HG02938 (cell line): ENCODE measurements around the gene PCBP3.
"Not testable (repeated sequence)": the region's sequence is repeated elsewhere in the genome, so short reads cannot be mapped to it uniquely, and the experiment has no call there.

Experiments
- ATAC-seq: cut with Tn5 transposase; IDR thresholded peaks from one replicate; pipeline ENCODE4 v1.9.1; 2021; ENCODE audit warnings: mild to moderate bottlenecking, moderate library complexity; ENCODE audit not compliant: unreplicated experiment

Gene PCBP3

GRCh38 chr21:45634511-45635183 lies 8.9 kb upstream of the PCBP3 start:
- no peak for ATAC-seq

- no peak for ATAC-seq
Measured at GRCh38 chr21:45635271-45636151, 8.0 kb upstream of the PCBP3 start.

DNA sequence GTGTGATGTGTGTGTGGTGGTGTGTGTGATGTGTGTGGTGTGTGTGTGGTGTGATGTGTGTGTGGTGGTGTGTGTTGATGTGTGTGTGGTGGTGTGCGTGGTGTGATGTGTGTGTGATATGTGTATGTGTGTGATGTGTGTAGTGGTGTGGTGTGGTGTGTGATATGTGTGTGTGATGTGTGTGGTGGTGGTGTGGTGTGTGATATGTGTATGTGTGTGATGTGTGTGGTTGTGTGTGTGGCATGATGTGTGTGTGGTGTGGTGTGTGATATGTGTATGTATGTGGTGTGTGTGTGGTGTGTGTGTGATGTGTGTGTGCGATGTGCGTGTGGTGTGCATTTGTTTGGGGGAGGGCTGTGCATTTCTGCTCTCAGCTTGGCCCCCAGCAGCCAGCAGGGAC lies 7.1 kb upstream of the PCBP3 start:
- no peak for ATAC-seq

GRCh38 chr21:45636951-45637646 lies 6.4 kb upstream of the PCBP3 start:
- no peak for ATAC-seq

- no peak for ATAC-seq
Measured at GRCh38 chr21:45637883-45638282, 5.6 kb upstream of the PCBP3 start.

- ATAC-seq = no peak
Measured at GRCh38 chr21:45638707-45639106, 4.8 kb upstream of the PCBP3 start.

DNA sequence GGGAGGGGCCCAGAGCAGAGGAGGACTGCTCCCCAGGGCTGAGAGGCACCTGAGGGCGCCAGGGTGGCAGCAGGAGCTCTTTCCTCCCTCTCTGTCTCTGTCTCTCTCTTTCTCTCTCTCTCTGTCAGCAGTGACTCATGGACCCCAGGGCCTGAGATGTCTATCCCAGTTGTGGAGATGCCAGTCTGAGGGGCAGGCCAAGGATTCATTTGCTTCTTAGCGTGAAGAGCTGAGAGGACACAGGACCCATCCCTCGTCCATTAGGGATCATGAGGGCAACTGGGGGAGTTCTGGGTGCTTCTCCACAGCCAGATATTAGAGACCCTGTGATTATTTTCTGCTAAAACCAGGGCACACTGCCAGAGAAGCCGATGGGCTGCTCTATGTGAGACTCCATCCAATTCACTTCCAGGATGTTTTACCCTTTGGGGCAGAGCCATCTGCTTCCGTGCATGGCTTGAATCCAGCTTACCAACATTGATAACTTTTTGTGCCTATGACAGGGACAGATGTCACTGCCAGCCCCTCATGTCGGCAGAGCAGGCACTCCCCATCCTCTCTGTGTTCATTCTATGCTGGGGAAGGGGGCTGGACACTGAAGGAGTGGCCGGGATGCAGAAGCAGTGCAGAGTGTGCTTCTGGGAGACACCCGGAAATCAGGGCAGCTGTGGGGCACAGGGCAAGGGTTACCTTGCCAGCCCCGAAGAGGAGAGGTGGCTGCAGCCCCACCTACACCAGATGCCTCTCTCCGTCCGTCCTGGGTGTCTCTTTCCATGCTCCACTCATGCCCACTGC lies 4.1 kb upstream of the PCBP3 start:
- ATAC-seq = no peak

DNA sequence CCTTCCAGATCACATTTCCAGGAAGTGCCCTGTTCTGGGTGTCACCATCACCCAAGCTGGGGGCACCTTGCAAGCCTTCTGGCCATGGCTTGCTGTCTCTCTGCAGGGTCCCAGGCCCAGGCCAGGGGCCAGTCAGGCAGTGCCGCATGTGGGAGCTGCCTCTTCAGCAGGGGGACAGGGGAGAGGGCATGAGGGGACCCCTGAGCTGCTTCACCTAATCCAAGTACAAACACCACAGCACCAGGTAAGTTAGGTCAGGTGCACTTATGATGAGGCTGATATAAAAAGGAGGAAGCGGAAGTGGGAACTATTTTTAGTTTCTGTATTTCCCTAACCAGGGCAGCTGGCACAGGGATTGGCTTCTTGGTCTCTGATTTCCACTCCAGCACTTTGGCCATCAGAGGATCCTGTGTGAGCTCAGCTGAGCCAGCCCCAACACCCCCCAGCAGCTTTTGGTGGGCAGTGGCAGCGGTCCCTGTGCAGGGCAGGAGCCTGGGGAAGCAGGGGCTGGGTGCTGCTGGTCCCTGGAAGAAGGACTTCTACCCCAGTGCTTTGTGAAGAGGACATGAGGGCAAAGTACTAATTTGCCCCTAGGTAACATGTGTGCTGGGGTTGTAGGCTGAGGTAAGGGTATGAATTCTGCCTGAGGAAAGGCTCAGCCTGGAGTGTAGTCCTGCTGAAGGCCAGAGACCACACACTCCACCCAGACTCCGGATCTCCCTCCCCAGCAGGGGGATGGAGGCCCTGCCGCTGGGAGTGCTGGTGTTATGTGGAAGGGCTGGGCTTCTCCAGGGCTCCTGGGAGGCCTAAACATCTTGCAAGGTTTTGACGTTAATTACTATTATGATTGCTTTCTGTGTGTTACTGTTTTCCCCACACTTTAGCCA lies 3.3 kb upstream of the PCBP3 start:
- ATAC-seq = no peak

DNA sequence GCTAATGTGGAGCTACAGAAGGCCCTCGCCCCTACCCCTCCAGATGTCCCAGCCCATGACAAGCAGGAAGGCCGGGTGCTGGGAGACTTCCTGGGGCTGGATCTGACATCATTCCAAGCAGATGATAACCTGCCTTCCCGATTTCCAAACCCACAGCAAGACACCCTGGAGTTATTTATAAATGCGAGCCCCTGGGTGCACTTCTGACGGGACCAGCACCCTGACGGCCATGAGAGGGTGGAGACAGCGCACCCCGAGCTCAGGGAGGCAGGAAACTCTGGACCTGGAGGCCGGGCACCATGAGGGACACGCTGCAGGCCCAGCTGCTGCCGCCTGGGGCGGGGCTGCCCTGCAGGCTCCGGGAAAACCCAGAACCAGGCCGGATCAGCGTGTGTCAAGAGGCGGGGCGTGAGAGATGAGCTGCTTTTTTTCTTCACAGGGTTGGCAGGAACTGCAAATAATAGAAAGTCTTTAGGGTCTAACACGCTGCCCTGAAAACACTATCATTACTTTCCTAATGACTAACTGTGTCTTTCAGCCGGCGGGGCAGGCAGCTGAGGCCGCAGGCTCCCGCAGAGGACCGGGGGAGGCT lies 2.5 kb upstream of the PCBP3 start:
- ATAC-seq = no peak

- no peak for ATAC-seq
Measured at GRCh38 chr21:45641480-45642035, 2.0 kb upstream of the PCBP3 start.

GRCh38 chr21:45642122-45642813 lies 1.3 kb upstream of the PCBP3 start:
- no peak for ATAC-seq

- no peak for ATAC-seq
Measured at GRCh38 chr21:45644041-45644906, 749 bp downstream of the PCBP3 start.

GRCh38 chr21:45651921-45652320 lies 8.4 kb downstream of the PCBP3 start:
- ATAC-seq = no peak

GRCh38 chr21:45655124-45655523 lies 11.6 kb downstream of the PCBP3 start:
- no peak for ATAC-seq

DNA sequence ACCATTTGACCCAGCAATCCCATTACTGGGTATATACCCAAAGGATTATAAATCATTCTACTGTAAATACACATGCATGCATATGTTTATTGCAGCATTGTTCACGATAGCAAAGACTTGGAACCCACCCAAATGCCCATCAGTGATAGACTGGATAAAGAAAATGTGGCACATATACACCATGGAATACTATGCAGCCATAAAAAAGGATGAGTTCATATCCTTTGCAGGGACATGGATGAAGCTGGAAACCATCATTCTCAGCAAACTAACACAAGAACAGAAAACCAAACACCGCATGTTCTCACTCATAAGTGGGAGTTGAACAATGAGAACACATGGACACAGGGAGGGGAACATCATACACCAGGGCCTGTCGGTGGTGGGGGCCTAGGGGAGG lies 12.6 kb downstream of the PCBP3 start:
- not testable (repeated sequence) for ATAC-seq

DNA sequence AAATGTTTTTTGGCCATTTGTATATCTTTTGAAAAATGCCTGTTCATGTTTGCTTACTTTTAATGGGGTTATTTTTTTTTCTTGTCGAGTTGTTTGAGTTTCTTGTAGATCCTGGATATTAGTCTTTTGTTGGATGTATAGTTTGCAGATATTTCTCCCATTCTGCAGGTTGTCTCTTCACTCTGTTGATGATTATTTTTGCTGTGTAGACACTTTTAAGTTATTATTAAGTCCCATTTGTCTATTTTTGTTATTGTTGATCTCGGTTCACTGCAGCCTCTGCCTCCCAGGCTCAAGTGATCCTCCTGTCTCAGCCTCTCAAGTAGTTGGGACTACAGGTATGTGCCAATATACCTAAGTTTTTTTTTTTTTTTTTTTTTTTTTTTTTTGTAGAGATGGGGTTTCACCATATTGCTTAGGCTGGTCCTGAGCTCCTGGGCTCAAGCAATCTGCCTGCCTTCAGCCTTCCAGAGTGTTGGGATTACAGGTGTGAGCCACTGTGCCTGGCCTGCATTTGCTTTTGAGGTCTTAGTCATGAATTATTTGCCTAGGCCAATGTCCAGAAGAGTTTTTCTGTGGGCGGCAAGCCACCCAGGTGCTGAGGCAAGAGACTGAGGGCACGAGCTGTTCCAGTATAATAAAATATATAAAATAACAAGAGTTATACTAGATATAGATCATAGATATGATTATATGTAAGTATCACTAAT lies 18.5 kb downstream of the PCBP3 start:
- not testable (repeated sequence) for ATAC-seq

DNA sequence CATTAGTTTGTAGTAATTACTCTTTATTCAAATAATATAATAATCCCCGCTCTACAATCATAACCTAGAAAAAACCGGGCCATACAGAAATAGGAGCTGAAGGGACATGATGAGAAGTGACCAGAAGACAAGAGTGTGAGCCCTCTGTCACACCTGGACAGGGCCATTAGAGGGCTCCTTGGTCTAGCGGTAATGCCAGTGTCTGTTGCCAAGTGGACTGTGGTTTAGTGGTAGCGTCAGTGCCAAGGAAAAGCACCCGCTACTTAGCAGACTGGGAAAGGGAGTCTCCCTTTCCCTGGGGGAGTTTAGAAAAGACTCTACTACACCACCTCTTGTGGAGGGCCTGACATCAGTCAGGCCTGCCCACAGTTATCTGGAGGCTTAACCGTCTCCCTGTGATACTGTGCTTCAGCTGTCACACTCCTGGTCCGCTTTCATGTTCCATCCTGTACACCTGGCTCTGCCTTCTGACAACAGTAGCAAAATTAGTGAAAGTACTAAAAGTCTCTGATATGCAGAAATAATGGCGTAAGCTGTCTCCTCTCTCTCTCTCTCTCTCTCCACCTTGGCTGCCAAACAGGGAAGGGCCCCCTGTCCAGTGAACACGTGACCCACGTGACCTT lies 19.2 kb downstream of the PCBP3 start:
- ATAC-seq = not testable (repeated sequence)
